Neural crest cell (in vitro differentiated cells): ENCODE data around the gene EOMES. TPM values are rescaled to one million over a fixed set of nuclear protein-coding genes. Genes with fewer than 3 reads are reported as not detected.

ENCODE experiments used
- DNase-seq: peaks from one replicate; pipeline ENCODE4 v3.0.0; 2021; ENCODE audit warnings: low read depth, mixed read lengths, low spot score
- H3K27ac Mint-ChIP-seq: one replicate; pipeline ENCODE4 v1.8.0; 2021; ENCODE audit warnings: mild to moderate bottlenecking, mixed read lengths; ENCODE audit not compliant: unreplicated experiment
- H3K27me3 Mint-ChIP-seq: 2 replicates; pipeline ENCODE4 v1.8.0; 2021; ENCODE audit warnings: low read depth, mild to moderate bottlenecking, mixed read lengths
- H3K36me3 Mint-ChIP-seq: 2 replicates; pipeline ENCODE4 v1.8.0; 2021; ENCODE audit warnings: low read depth, mild to moderate bottlenecking, mixed read lengths
- H3K4me1 Mint-ChIP-seq: 2 replicates; pipeline ENCODE4 v1.8.0; 2021; ENCODE audit warnings: mixed read lengths
- H3K4me3 Mint-ChIP-seq: one replicate; pipeline ENCODE4 v1.8.0; 2021; ENCODE audit warnings: mild to moderate bottlenecking, mixed read lengths
- H3K9me3 Mint-ChIP-seq: 2 replicates; pipeline ENCODE4 v1.8.0; 2021; ENCODE audit warnings: mixed read lengths
- total RNA-seq: library from RNA; stranded (reverse); gene quantifications from 2 replicates; pipeline ENCODE4 v1.2.1, GENCODE V29; 2021
- TF ChIP-seq, protein P1 (sequence below): fragments of 200-600 bp; sonication (generic); conservative IDR thresholded peaks from 2 replicates; pipeline ENCODE4 v1.5.0; 2021; ENCODE audit warnings: antibody characterized with exemption, mild to moderate bottlenecking

Gene EOMES
- total RNA-seq, 1 donor from 2014 or later: not detected

DNA sequence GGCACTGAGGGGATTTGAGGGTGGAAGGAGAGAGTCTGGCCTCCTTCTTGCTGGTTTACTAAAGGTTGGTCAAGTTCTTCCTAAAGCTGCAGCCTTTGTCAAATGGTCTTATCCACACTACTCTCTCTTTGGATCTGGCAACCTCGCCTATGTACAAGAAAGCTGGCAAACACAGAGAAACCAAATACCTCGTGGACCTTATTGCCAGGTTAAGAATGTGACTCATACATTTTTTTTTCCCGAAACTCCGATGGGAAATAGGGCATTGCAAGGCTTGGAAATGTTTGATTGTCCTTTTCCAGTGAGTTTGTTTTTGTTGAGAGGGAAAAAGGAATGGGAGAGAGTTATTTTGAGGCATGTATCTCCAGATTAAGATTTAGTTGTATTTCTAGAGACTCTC lies 13.9 kb downstream of the EOMES start:
- Mint-ChIP-seq H3K9me3 (no peaks in the 10 kb centered on the region), H3K36me3 (no peaks in the 10 kb centered on the region), H3K4me3 (no peak overlapping the region), H3K27me3 (peaks cover 52% of the 10 kb centered on the region), H3K4me1 (peaks cover 13% of the 10 kb centered on the region), H3K27ac (no peak overlapping the region)
- TF ChIP-seq, protein P1, sequence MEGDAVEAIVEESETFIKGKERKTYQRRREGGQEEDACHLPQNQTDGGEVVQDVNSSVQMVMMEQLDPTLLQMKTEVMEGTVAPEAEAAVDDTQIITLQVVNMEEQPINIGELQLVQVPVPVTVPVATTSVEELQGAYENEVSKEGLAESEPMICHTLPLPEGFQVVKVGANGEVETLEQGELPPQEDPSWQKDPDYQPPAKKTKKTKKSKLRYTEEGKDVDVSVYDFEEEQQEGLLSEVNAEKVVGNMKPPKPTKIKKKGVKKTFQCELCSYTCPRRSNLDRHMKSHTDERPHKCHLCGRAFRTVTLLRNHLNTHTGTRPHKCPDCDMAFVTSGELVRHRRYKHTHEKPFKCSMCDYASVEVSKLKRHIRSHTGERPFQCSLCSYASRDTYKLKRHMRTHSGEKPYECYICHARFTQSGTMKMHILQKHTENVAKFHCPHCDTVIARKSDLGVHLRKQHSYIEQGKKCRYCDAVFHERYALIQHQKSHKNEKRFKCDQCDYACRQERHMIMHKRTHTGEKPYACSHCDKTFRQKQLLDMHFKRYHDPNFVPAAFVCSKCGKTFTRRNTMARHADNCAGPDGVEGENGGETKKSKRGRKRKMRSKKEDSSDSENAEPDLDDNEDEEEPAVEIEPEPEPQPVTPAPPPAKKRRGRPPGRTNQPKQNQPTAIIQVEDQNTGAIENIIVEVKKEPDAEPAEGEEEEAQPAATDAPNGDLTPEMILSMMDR: no peak
- no peak for DNase-seq

DNA sequence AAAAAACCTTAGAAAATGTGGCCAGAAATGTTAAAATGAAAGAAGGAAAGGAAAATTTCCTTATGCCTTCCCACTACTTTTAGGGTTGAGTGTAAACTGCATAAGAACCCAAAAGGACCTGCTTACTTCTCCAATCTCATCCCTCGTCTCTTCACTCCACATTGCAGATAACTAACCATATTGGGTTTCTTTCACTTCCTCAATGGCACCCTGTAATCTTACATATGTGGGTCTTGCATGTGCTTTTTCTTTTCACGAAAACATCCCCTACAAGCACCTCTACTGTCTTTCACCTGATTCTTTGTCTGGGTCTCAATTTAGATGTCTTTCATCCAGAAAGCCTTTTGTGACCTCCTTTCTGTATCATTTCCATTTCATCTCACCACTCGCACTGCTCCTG lies 23.1 kb downstream of the EOMES start:
- no peaks in the 10 kb centered on the region for H3K4me1 Mint-ChIP-seq
- no peak for DNase-seq
- H3K9me3 Mint-ChIP-seq: peaks cover 5% of the 10 kb centered on the region
- TF ChIP-seq, protein P1: no peak
- peaks cover 5% of the 10 kb centered on the region for H3K36me3 Mint-ChIP-seq
- H3K27ac Mint-ChIP-seq: no peak overlapping the region
- H3K4me3 Mint-ChIP-seq: no peak overlapping the region
- peaks cover under 1% of the 10 kb centered on the region for H3K27me3 Mint-ChIP-seq

DNA sequence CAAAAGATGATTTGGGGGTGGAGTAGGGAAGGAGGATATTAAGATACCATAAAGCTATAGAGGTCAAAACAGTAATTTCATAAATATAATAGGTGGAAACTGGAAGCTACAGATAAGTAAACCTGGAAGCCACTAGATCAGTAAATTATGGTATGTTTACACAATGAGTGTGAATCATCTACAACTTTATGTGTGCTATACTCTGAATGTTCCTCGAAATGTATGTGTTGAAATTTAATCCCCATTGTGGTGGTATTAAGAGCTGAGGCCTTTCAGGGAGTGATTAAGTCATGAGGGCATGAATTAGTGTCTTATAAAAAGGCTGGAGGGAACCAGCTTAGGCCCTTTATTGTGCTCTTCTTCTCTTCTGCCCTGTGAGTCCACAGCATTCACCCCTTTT lies 25.2 kb downstream of the EOMES start:
- no peak overlapping the region for H3K27ac Mint-ChIP-seq
- DNase-seq: no peak
- H3K9me3 Mint-ChIP-seq: peaks cover 10% of the 10 kb centered on the region
- H3K36me3 Mint-ChIP-seq: peaks cover 9% of the 10 kb centered on the region
- H3K4me3 Mint-ChIP-seq: no peak overlapping the region
- peaks cover 13% of the 10 kb centered on the region for H3K27me3 Mint-ChIP-seq
- TF ChIP-seq, protein P1: no peak
- H3K4me1 Mint-ChIP-seq: no peaks in the 10 kb centered on the region

DNA sequence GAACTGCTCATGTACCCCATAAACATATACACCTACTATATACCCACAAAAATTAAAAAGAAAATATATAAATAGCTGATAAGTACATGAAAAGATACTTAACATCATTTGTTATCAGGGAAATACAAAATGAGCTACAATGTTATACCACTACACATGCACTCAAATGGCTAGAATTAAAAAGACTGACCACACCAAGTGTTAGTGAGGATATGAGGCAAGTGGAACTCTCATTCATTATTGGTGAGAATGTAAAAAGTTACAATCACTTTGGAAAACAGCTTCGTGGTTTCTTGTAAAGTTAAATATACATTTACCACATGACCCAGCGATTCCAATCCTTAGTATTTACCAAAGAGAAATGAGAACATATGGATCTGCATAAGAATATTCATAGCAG lies 26.5 kb downstream of the EOMES start:
- no peaks in the 10 kb centered on the region for H3K4me1 Mint-ChIP-seq
- peaks cover 15% of the 10 kb centered on the region for H3K9me3 Mint-ChIP-seq
- peaks cover 15% of the 10 kb centered on the region for H3K27me3 Mint-ChIP-seq
- TF ChIP-seq, protein P1: no peak
- no peak overlapping the region for H3K27ac Mint-ChIP-seq
- no peak for DNase-seq
- peaks cover 13% of the 10 kb centered on the region for H3K36me3 Mint-ChIP-seq
- no peak overlapping the region for H3K4me3 Mint-ChIP-seq

DNA sequence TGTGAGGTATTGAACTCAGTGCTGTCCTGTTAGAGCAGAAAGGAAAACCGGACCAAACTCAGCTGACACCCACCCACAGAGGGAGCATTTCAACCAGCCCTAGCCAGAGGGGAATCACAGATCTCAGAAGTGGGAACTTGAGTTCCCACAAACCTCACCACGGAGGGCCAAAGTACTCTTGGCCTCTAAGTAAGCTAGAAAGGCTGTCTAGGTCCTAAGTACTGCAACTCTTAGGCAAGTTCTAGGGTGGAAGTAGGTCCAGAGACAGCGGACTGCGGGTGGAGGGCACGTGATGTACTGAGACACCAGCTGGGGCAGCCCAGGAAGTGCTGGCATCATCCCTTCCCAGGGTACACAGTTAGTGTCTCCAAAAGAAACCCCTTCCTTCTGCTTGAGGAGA lies 34.1 kb downstream of the EOMES start:
- H3K27ac Mint-ChIP-seq: no peak overlapping the region
- no peaks in the 10 kb centered on the region for H3K4me1 Mint-ChIP-seq
- TF ChIP-seq, protein P1: no peak
- H3K4me3 Mint-ChIP-seq: no peak overlapping the region
- DNase-seq: no peak
- peaks cover 10% of the 10 kb centered on the region for H3K27me3 Mint-ChIP-seq
- H3K36me3 Mint-ChIP-seq: peaks cover 8% of the 10 kb centered on the region
- peaks cover 13% of the 10 kb centered on the region for H3K9me3 Mint-ChIP-seq

DNA sequence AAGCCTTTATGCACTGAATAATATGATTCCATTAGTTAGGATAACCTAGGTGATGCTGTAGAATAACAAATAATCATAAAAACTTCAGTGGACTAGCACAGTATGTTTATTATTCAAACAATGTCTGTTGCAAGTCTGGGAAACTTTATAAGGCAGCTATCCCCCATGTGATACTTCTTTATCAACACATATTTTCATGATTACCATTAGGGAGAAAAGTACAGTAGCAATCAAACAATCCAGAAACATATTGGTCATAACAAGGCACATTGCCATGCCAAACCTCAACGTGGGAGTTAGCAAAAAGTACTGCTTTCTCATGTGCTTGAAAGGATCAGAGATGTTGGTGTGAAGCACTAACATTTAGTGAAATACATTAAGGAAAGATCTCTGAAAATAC lies 35.5 kb downstream of the EOMES start:
- DNase-seq: no peak
- H3K4me1 Mint-ChIP-seq: no peaks in the 10 kb centered on the region
- H3K36me3 Mint-ChIP-seq: peaks cover 2% of the 10 kb centered on the region
- no peak overlapping the region for H3K4me3 Mint-ChIP-seq
- peaks cover 1% of the 10 kb centered on the region for H3K27me3 Mint-ChIP-seq
- peaks cover 7% of the 10 kb centered on the region for H3K9me3 Mint-ChIP-seq
- no peak overlapping the region for H3K27ac Mint-ChIP-seq
- TF ChIP-seq, protein P1: no peak
